AG04449 (cell line): ENCODE data around the gene TC2N.

Experiments used
- CTCF ChIA-PET: fragments of 350-600 bp; formaldehyde crosslinking; extraction: SDS; loops from one replicate; lab custom pipeline; 2021; ENCODE audit warnings: antibody characterized with exemption; lab: Yijun Ruan, JAX
- POLR2A ChIA-PET: fragments of 400-600, 350-600 bp; formaldehyde crosslinking; extraction: SDS; loops from one replicate; lab custom pipeline; 2020; ENCODE audit warnings: antibody characterized with exemption, inconsistent platforms; lab: Yijun Ruan, JAX
- DNase-seq: peaks from one replicate; pipeline ENCODE4 v3.0.0-alpha.2; 2010; ENCODE audit warnings: low read depth, low spot score
- H3K4me3 ChIP-seq: 2 replicates; pipeline ENCODE4 v1.5.1; 2011; ENCODE audit warnings: low read depth, mild to moderate bottlenecking, control low read depth, low read length
- TF ChIP-seq, protein P1 (sequence below): IDR thresholded peaks from one replicate; pipeline ENCODE4 v1.5.1; 2011; ENCODE audit warnings: mild to moderate bottlenecking, moderate library complexity, low read length, control low read depth, inconsistent platforms; ENCODE audit not compliant: insufficient read depth; ENCODE audit errors: missing control alignments

TC2N gene

DNA sequence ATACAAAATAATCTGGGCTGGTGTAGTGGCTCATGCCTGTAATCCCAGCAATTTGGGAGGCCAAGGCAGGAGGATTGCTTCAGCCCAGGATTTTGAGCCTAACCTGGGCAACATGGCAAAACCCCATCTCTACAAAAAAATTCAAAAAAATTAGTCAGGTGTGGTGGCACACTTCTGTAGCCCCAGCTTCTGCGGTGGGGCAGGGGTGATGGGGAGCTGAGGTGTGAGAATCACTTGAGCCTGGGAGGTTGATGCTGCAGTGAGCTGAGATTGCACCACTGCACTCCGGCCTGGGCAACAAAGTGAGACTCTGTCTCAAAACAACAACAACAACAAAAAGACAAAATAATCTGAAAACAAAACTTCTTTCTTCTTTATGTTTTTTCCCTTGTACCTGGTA, 66.0 kb downstream of the TC2N start:
- H3K4me3 ChIP-seq, result no peak overlapping the region
- no peak for DNase-seq
- CTCF ChIA-PET, result interaction anchor here (1.6 kb wide), 1 partner anchor 195 kb away, joined by 4 read pairs; no protein-coding TSS in a partner anchor
- TF ChIP-seq, protein P1, sequence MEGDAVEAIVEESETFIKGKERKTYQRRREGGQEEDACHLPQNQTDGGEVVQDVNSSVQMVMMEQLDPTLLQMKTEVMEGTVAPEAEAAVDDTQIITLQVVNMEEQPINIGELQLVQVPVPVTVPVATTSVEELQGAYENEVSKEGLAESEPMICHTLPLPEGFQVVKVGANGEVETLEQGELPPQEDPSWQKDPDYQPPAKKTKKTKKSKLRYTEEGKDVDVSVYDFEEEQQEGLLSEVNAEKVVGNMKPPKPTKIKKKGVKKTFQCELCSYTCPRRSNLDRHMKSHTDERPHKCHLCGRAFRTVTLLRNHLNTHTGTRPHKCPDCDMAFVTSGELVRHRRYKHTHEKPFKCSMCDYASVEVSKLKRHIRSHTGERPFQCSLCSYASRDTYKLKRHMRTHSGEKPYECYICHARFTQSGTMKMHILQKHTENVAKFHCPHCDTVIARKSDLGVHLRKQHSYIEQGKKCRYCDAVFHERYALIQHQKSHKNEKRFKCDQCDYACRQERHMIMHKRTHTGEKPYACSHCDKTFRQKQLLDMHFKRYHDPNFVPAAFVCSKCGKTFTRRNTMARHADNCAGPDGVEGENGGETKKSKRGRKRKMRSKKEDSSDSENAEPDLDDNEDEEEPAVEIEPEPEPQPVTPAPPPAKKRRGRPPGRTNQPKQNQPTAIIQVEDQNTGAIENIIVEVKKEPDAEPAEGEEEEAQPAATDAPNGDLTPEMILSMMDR, result no peak
- POLR2A ChIA-PET, result no interaction called here

DNA sequence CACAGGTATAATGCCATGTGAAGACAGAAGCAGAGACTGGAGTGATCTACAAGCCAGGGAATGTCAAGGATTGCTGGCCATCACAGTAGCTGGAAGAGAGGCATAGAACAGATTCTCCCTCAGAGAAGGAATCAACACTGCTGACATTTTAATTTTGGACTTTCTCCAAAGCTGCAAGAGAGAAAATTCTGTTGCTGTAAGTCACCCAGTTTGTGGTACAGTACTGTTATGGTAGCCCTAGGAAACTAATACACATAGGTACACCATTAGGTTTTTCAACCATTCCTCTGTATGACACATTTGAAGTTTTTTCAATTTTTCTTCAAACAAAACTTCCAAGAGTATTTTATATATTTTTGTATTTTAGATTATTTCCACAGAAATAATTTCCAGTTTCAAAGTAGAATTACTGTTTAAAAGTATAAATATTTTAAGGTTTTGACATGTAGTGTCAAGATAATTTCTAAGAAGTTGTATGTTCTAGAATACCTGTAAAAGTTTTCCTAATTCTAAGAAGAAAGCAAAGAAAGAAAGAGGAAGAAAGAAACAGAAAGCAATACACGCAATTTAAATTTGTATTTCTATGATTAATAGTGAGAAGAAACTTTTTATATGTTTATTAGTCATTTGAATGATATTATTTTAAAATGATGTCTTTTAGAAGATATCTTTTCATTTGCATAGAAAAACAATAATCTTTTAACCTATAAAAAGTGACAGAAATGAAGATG, 70.6 kb downstream of the TC2N start:
- CTCF ChIA-PET, result no interaction called here
- no peak for DNase-seq
- H3K4me3 ChIP-seq, result no peak overlapping the region

DNA sequence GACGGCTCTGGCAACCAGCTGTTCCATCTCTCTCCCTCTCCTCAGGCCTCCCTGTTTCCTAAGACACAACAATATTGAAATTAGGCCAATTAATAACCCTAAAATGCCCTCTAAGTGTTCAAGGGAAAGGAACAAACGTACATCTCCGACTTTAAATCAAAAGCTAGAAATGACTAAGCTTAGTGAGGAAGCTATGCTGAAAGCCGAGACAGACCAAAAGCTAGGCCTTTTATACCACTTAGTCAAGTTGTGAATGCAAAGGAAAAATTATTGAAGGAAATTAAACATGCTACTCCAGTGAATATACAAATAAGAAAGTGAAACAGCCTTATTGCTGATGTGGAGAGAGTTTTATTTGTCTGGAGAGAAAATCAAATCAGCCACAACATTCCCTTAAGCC, 73.6 kb downstream of the TC2N start:
- DNase-seq, result no peak
- H3K4me3 ChIP-seq, result no peak overlapping the region
- ChIA-PET CTCF (no interaction called here), POLR2A (no interaction called here)
- TF ChIP-seq, protein P1, result no peak

More for the DNA sequence above, 70.6 kb downstream of the TC2N start:
- TF ChIP-seq, protein P1, result no peak
- POLR2A ChIA-PET, result no interaction called here

DNA sequence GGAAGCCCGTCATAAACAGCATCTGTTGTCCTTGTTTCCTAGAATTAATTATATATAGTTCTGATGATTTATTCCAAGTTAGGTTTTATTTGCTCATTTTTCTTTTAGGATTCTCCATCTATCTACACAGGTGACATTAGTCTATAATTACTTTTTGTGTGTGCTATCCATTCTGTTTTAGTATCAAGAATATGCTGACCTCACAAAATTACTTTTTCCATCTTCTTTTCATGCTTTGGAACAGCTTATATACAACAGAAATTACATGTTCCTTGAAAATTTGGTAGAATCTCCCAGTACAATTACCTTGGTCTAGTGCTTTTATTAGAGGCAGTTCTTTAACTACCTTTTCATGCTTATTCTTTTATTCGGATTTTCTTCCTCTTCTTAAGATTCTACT, 81.1 kb downstream of the TC2N start:
- POLR2A ChIA-PET, result no interaction called here
- CTCF ChIA-PET, result no interaction called here
- H3K4me3 ChIP-seq, result no peak overlapping the region
- TF ChIP-seq, protein P1, result no peak
- DNase-seq, result no peak

DNA sequence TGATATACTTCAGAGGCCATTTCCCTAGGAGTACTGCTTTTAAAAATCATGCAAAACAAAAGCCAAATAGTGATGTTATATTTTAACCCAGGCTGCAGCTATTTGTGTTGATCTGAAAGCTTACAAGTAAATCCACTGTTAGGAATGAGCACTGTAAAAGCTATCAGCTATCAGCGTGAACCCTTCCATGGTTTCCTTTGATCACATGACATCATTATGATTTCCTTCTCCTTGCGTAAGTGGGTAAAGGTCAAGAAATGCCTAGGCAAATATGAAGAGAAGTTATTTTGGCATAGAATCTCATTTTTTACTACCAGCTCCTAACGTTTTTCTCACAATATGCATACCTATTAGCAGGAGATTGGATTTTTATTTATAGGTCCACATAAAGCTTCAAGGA, 86.9 kb downstream of the TC2N start:
- DNase-seq, result no peak
- POLR2A ChIA-PET, result no interaction called here
- TF ChIP-seq, protein P1, result no peak
- CTCF ChIA-PET, result no interaction called here
- H3K4me3 ChIP-seq, result no peak overlapping the region

DNA sequence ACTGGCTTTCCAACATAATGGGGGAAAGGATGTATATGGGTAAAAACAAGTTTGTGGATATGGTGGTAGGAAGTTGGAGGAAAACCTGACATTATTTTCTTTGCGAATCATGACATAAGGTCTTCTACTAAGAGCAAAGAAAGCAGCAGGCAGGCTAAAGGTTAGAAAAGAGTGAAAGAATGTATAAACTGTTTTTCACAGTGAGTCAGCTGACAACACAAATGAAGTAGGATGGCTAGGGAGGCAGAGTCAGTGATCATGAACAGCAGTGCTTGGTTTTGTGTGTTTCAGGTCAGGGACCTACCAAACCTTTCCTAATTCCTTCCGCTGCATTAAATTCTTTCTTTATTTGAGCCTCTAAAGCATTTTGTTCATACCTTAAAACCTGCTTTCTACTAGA, 89.1 kb downstream of the TC2N start:
- DNase-seq, result no peak
- CTCF ChIA-PET, result no interaction called here
- H3K4me3 ChIP-seq, result no peak overlapping the region
- POLR2A ChIA-PET, result no interaction called here
- TF ChIP-seq, protein P1, result no peak
